ENCODE measurements around the gene CNOT1.

GRCh38 chr16:58591083-58591482, 38.5 kb downstream of the CNOT1 start:
- TF ChIP-seq, protein P1, sequence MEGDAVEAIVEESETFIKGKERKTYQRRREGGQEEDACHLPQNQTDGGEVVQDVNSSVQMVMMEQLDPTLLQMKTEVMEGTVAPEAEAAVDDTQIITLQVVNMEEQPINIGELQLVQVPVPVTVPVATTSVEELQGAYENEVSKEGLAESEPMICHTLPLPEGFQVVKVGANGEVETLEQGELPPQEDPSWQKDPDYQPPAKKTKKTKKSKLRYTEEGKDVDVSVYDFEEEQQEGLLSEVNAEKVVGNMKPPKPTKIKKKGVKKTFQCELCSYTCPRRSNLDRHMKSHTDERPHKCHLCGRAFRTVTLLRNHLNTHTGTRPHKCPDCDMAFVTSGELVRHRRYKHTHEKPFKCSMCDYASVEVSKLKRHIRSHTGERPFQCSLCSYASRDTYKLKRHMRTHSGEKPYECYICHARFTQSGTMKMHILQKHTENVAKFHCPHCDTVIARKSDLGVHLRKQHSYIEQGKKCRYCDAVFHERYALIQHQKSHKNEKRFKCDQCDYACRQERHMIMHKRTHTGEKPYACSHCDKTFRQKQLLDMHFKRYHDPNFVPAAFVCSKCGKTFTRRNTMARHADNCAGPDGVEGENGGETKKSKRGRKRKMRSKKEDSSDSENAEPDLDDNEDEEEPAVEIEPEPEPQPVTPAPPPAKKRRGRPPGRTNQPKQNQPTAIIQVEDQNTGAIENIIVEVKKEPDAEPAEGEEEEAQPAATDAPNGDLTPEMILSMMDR (conservative IDR thresholded peaks at IDR 0.05 in 1 of 2, IDR thresholded peaks at IDR 0.05 in 1 of 2; ENCODE audit: extremely low read depth in 1 of 2, insufficient read depth in 1 of 2, low read depth in 1 of 2, low read length in 2 of 2): no peak
- no peak for TF ChIP-seq EZH2 (IDR thresholded peaks at IDR 0.05; ENCODE audit: borderline replicate concordance, low read length)
